Memory B cell (primary cell): Measurements from ENCODE around the gene ITLN1.
A peak's percentile ranks its signal among the peaks of the same experiment; 100 is the strongest.
"Not testable (repeated sequence)": the region's sequence is repeated elsewhere in the genome, so short reads cannot be mapped to it uniquely, and the experiment has no call there.

Experiments
- ATAC-seq: fragments of 150-1000 bp; cut with Tn5 transposase; 2 replicates; pipeline ENCODE4 v1.10.0; 2021; ENCODE audit warnings: low read depth, mild to moderate bottlenecking, moderate library complexity
- DNase-seq, 2 donors: peaks; one replicate each; pipeline ENCODE4 v3.0.0; 2022; ENCODE audit warnings: low spot score in 2 of 2
- H3K27ac Mint-ChIP-seq: one replicate; pipeline ENCODE4 v1.8.0; 2022; ENCODE audit warnings: mild to moderate bottlenecking, moderate library complexity, mixed read lengths
- H3K27me3 Mint-ChIP-seq: one replicate; pipeline ENCODE4 v1.8.0; 2022; ENCODE audit warnings: mixed read lengths
- H3K36me3 Mint-ChIP-seq: one replicate; pipeline ENCODE4 v1.8.0; 2022; ENCODE audit warnings: mild to moderate bottlenecking, mixed read lengths
- H3K4me1 Mint-ChIP-seq: one replicate; pipeline ENCODE4 v1.8.0; 2022; ENCODE audit warnings: mixed read lengths
- H3K4me3 Mint-ChIP-seq: one replicate; pipeline ENCODE4 v1.8.0; 2022; ENCODE audit warnings: mild to moderate bottlenecking, moderate library complexity, mixed read lengths
- H3K9me3 Mint-ChIP-seq: one replicate; pipeline ENCODE4 v1.8.0; 2022; ENCODE audit warnings: mixed read lengths

The ITLN1 gene

GRCh38 chr1:160900683-160901082 is 15.7 kb upstream of the ITLN1 start:
- not testable (repeated sequence) for DNase-seq, H3K4me1 Mint-ChIP-seq, H3K27ac Mint-ChIP-seq, H3K9me3 Mint-ChIP-seq, H3K36me3 Mint-ChIP-seq, H3K4me3 Mint-ChIP-seq, ATAC-seq
- peaks cover 12% of the 10 kb centered on the region for H3K27me3 Mint-ChIP-seq

- H3K4me1 Mint-ChIP-seq, H3K4me3 Mint-ChIP-seq, DNase-seq, H3K27ac Mint-ChIP-seq, ATAC-seq, H3K36me3 Mint-ChIP-seq: not testable (repeated sequence)
- peaks cover 17% of the 10 kb centered on the region for H3K27me3 Mint-ChIP-seq
- peaks cover 11% of the 10 kb centered on the region for H3K9me3 Mint-ChIP-seq
Measured at GRCh38 chr1:160894368-160895135, 9.6 kb upstream of the ITLN1 start.

GRCh38 chr1:160891474-160891873 is 6.5 kb upstream of the ITLN1 start:
- Mint-ChIP-seq H3K27ac (no peak overlapping the region), H3K9me3 (peaks cover 11% of the 10 kb centered on the region), H3K27me3 (peaks cover 16% of the 10 kb centered on the region), H3K4me1 (no peaks in the 10 kb centered on the region), H3K4me3 (no peak overlapping the region), H3K36me3 (peaks cover 7% of the 10 kb centered on the region)
- no peak for ATAC-seq
- DNase-seq = no peak

- Mint-ChIP-seq H3K9me3 (peaks cover 4% of the 10 kb centered on the region), H3K27ac (no peak overlapping the region), H3K4me1 (no peaks in the 10 kb centered on the region), H3K36me3 (peaks cover 6% of the 10 kb centered on the region), H3K27me3 (peaks cover 6% of the 10 kb centered on the region), H3K4me3 (no peak overlapping the region)
- DNase-seq (no peak), ATAC-seq (no peak)
Measured at GRCh38 chr1:160888926-160889325, 3.9 kb upstream of the ITLN1 start.

- H3K4me1 Mint-ChIP-seq = no peaks in the 10 kb centered on the region
- DNase-seq = no peak
- peaks cover 2% of the 10 kb centered on the region for H3K27me3 Mint-ChIP-seq
- peaks cover 2% of the 10 kb centered on the region for H3K36me3 Mint-ChIP-seq
- H3K4me3 Mint-ChIP-seq = no peak overlapping the region
- no peaks in the 10 kb centered on the region for H3K9me3 Mint-ChIP-seq
- H3K27ac Mint-ChIP-seq = no peak overlapping the region
- ATAC-seq = no peak
Measured at GRCh38 chr1:160887071-160887470, 2.1 kb upstream of the ITLN1 start.

- Mint-ChIP-seq H3K9me3 (no peaks in the 10 kb centered on the region), H3K27me3 (peaks cover 2% of the 10 kb centered on the region), H3K4me3 (no peak overlapping the region), H3K27ac (no peak overlapping the region), H3K4me1 (no peaks in the 10 kb centered on the region), H3K36me3 (peaks cover 2% of the 10 kb centered on the region)
- DNase-seq = no peak
- ATAC-seq = no peak
Measured at GRCh38 chr1:160884579-160884978, 401 bp downstream of the ITLN1 start.

GRCh38 chr1:160883581-160884513 is 1.1 kb downstream of the ITLN1 start:
- Mint-ChIP-seq H3K27ac (no peak overlapping the region), H3K9me3 (no peaks in the 10 kb centered on the region), H3K4me1 (no peaks in the 10 kb centered on the region), H3K27me3 (peaks cover under 1% of the 10 kb centered on the region), H3K36me3 (no peaks in the 10 kb centered on the region), H3K4me3 (no peak overlapping the region)
- ATAC-seq = no peak
- no peak for DNase-seq

- Mint-ChIP-seq H3K4me1 (peaks cover under 1% of the 10 kb centered on the region), H3K27me3 (no peaks in the 10 kb centered on the region), H3K4me3 (no peak overlapping the region), H3K36me3 (no peaks in the 10 kb centered on the region), H3K27ac (no peak overlapping the region), H3K9me3 (no peaks in the 10 kb centered on the region)
- DNase-seq = no peak
- no peak for ATAC-seq
Measured at GRCh38 chr1:160882582-160882981, 2.4 kb downstream of the ITLN1 start.

GRCh38 chr1:160881264-160881663 is 3.7 kb downstream of the ITLN1 start:
- H3K4me3 Mint-ChIP-seq, H3K36me3 Mint-ChIP-seq, H3K9me3 Mint-ChIP-seq, H3K27ac Mint-ChIP-seq, H3K27me3 Mint-ChIP-seq, ATAC-seq, H3K4me1 Mint-ChIP-seq, DNase-seq: not testable (repeated sequence)

GRCh38 chr1:160880216-160880615 is 4.8 kb downstream of the ITLN1 start:
- ATAC-seq (no peak), DNase-seq (no peak)
- Mint-ChIP-seq H3K36me3 (no peaks in the 10 kb centered on the region), H3K9me3 (peaks cover 2% of the 10 kb centered on the region), H3K27ac (no peak overlapping the region), H3K4me1 (peaks cover 10% of the 10 kb centered on the region), H3K4me3 (no peak overlapping the region), H3K27me3 (peaks cover 5% of the 10 kb centered on the region)

GRCh38 chr1:160879056-160879455 is 5.9 kb downstream of the ITLN1 start:
- H3K4me1 Mint-ChIP-seq = peaks cover 10% of the 10 kb centered on the region
- peaks cover 8% of the 10 kb centered on the region for H3K27me3 Mint-ChIP-seq
- peaks cover 2% of the 10 kb centered on the region for H3K9me3 Mint-ChIP-seq
- ATAC-seq (no peak), DNase-seq (no peak)
- no peaks in the 10 kb centered on the region for H3K36me3 Mint-ChIP-seq
- no peak overlapping the region for H3K27ac Mint-ChIP-seq
- H3K4me3 Mint-ChIP-seq = no peak overlapping the region

GRCh38 chr1:160877221-160877620 is 7.8 kb downstream of the ITLN1 start:
- Mint-ChIP-seq H3K27ac (no peak overlapping the region), H3K4me3 (no peak overlapping the region), H3K9me3 (peaks cover 2% of the 10 kb centered on the region), H3K36me3 (no peaks in the 10 kb centered on the region), H3K4me1 (peaks cover 10% of the 10 kb centered on the region), H3K27me3 (peaks cover 10% of the 10 kb centered on the region)
- DNase-seq (peak in 1 of 2 donors; percentile 11), ATAC-seq (peak; percentile 39)

- Mint-ChIP-seq H3K36me3 (no peaks in the 10 kb centered on the region), H3K27me3 (peaks cover 10% of the 10 kb centered on the region), H3K9me3 (peaks cover 2% of the 10 kb centered on the region), H3K4me3 (no peak overlapping the region), H3K4me1 (peaks cover 10% of the 10 kb centered on the region), H3K27ac (no peak overlapping the region)
- DNase-seq (no peak), ATAC-seq (no peak)
Measured at GRCh38 chr1:160876311-160876710, 8.7 kb downstream of the ITLN1 start.

GRCh38 chr1:160875591-160875990 is 9.4 kb downstream of the ITLN1 start:
- H3K4me3 Mint-ChIP-seq, H3K36me3 Mint-ChIP-seq, DNase-seq, H3K4me1 Mint-ChIP-seq, H3K9me3 Mint-ChIP-seq, H3K27ac Mint-ChIP-seq, H3K27me3 Mint-ChIP-seq, ATAC-seq: not testable (repeated sequence)
